ENCODE data around the gene C1orf159.

DNA sequence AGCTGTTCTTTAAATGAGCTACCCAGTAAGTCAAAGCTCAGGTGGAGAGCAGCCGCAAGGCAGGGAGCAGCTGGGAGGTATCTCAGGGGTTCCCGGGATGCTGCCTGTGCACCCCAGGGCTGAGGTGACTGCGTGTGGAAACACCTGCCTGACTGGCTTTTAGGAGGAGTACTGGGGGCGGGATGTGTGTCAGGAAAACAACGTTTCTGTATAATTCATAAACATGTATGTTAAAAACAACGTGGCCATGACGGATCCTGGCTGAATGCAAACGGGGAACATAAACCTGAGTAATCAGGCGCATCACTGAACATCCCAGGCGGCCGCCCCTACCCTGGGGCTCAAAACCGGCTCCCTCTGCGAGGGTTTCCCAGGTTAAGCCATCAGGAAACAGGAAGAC lies 1.5 kb downstream of the C1orf159 start:
- TF ChIP-seq EZH2 (IDR thresholded peaks at IDR 0.05; ENCODE audit: insufficient read depth, poor library complexity, severe bottlenecking) (no peak), EZH2phosphoT487 (IDR thresholded peaks at IDR 0.05; ENCODE audit: insufficient read depth, low read depth) (no peak)
